Thymus (tissue), 11 donors: Measurements from ENCODE around the gene HYDIN. TPM values are rescaled to one million over a fixed set of nuclear protein-coding genes. Genes with fewer than 3 reads are reported as not detected.

Experiments
- DNase-seq, 9 donors: peaks; one replicate each; pipeline ENCODE4 v3.0.0-alpha.2; 2013; ENCODE audit warnings: low spot score in 9 of 9, low read depth in 6 of 9, missing footprints in 1 of 9
- H3K27ac ChIP-seq, 2 donors: one replicate each; pipeline ENCODE4 v1.5.1; 2013; ENCODE audit warnings: control low read depth in 1 of 2, low read depth in 1 of 2, low read length in 1 of 2, mild to moderate bottlenecking in 1 of 2, moderate library complexity in 1 of 2
- H3K27me3 ChIP-seq, 2 donors: one replicate each; pipeline ENCODE4 v1.5.1; 2013; ENCODE audit warnings: low read length in 1 of 2; ENCODE audit not compliant: control insufficient read depth in 2 of 2, insufficient read depth in 1 of 2
- H3K36me3 ChIP-seq, 2 donors: one replicate each; pipeline ENCODE4 v1.5.1; 2013; ENCODE audit warnings: low read length in 1 of 2, mild to moderate bottlenecking in 1 of 2, moderate library complexity in 1 of 2; ENCODE audit not compliant: control insufficient read depth in 2 of 2, insufficient read depth in 2 of 2
- H3K4me1 ChIP-seq, 2 donors: one replicate each; pipeline ENCODE4 v1.5.1; 2013; ENCODE audit warnings: low read length in 2 of 2; ENCODE audit not compliant: control insufficient read depth in 2 of 2, insufficient read depth in 2 of 2
- H3K4me3 ChIP-seq, 2 donors: one replicate each; pipeline ENCODE4 v1.5.1; 2013; ENCODE audit warnings: low read length in 2 of 2, control low read depth in 1 of 2, mild to moderate bottlenecking in 1 of 2
- H3K9me3 ChIP-seq, 2 donors: one replicate each; pipeline ENCODE4 v1.5.1; 2013; ENCODE audit warnings: low read length in 1 of 2, mild to moderate bottlenecking in 1 of 2; ENCODE audit not compliant: control insufficient read depth in 2 of 2, insufficient read depth in 1 of 2
- WGBS: extraction: QIAGEN DNeasy Blood & Tissue Kit; methylation state at CpG from one replicate; pipeline ENCODE4 v1.1.7; 2013; 5-methylcytosine and 5-hydroxymethylcytosine counted together
- polyA plus RNA-seq: library from polyadenylated mRNA; stranded (reverse); fragments of 200-250 nt; gene quantifications from one replicate; pipeline ENCODE4 v1.2.3, GENCODE V29; 2013
- total RNA-seq: library from RNA; stranded (reverse); fragments of 120-200 nt; gene quantifications from one replicate; pipeline ENCODE4 v1.2.4, GENCODE V29; 2013
- donor health status: healthy.

Gene HYDIN
- total and polyA plus RNA-seq, 2 donors, result 0.33 to 0.46 TPM

GRCh38 chr16:71205482-71206131 lies 24.9 kb downstream of the HYDIN start:
- no peak overlapping the region for H3K27ac ChIP-seq
- peaks cover 0 to 4% of the 10 kb centered on the region in 2 donors for H3K9me3 ChIP-seq
- no peak for DNase-seq
- no peak overlapping the region for H3K4me3 ChIP-seq
- H3K27me3 ChIP-seq, result no peaks in the 10 kb centered on the region
- no peaks in the 10 kb centered on the region for H3K4me1 ChIP-seq
- WGBS, result 86% methylated on average over 3 of the region's 3 CpGs
- no peaks in the 10 kb centered on the region for H3K36me3 ChIP-seq

- Histone ChIP-seq H3K4me3 (no peak overlapping the region), H3K4me1 (no peaks in the 10 kb centered on the region)
- WGBS, result 80% methylated on average over 2 of the region's 2 CpGs
Observed at GRCh38 chr16:71203631-71204030, 26.9 kb downstream of the HYDIN start.

DNA sequence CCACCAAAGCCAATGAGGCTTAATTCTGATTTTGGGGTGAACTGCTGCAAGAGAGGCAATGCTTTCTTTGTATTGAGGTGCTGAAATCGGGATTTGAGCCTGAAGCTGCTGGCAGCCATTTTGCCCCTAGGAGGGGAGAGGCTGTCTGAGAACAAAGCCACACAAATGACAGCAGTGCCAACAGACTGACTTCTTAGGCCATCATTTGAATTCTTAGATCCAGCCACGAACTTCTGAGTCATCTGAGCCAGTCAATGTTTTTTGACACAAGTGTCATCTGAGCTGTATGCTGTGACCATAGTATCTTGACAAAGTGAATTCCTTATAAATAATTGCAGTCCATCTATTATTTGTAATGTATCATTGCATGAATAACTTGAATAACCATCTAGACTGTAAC lies 29.0 kb downstream of the HYDIN start:
- Histone ChIP-seq H3K27ac (no peak overlapping the region), H3K9me3 (peaks cover 0 to 4% of the 10 kb centered on the region in 2 donors), H3K4me3 (no peak overlapping the region), H3K36me3 (no peaks in the 10 kb centered on the region), H3K4me1 (no peaks in the 10 kb centered on the region), H3K27me3 (no peaks in the 10 kb centered on the region)
- WGBS, result 43% methylated on average over 2 of the region's 2 CpGs
- DNase-seq, result no peak

More at GRCh38 chr16:71203631-71204030, 26.9 kb downstream of the HYDIN start:
- no peaks in the 10 kb centered on the region for H3K27me3 ChIP-seq
- no peak overlapping the region for H3K27ac ChIP-seq
- H3K9me3 ChIP-seq, result peaks cover 0 to 4% of the 10 kb centered on the region in 2 donors
- no peaks in the 10 kb centered on the region for H3K36me3 ChIP-seq
- no peak for DNase-seq

GRCh38 chr16:71201054-71201453 lies 29.5 kb downstream of the HYDIN start:
- Histone ChIP-seq H3K27ac (no peak overlapping the region), H3K36me3 (no peaks in the 10 kb centered on the region), H3K4me3 (no peak overlapping the region), H3K9me3 (peaks cover 0 to 4% of the 10 kb centered on the region in 2 donors), H3K27me3 (no peaks in the 10 kb centered on the region), H3K4me1 (no peaks in the 10 kb centered on the region)
- no peak for DNase-seq
- WGBS, result 87% methylated on average over 1 of the region's 1 CpG

DNA sequence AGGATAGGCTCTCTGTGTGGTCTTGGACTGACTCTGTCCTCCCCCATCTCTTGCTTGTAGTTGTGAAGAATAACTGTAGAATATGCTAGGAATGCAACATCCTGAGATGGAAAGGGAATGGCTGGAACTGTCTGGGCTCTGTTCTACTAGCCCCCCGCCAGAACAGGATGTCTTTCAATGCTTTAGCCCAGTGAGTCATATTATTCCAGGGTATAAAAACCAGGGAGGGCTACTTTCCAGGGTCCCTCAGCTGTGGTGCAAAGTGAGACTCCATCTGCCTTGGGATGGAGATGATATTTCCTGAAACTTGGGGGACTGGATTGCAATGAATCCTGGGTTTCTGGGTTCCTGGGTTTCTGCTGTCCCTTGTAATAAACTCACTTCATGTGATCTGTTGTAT lies 32.1 kb downstream of the HYDIN start:
- no peak overlapping the region for H3K4me3 ChIP-seq
- WGBS, result 81% methylated on average over 1 of the region's 1 CpG

DNA sequence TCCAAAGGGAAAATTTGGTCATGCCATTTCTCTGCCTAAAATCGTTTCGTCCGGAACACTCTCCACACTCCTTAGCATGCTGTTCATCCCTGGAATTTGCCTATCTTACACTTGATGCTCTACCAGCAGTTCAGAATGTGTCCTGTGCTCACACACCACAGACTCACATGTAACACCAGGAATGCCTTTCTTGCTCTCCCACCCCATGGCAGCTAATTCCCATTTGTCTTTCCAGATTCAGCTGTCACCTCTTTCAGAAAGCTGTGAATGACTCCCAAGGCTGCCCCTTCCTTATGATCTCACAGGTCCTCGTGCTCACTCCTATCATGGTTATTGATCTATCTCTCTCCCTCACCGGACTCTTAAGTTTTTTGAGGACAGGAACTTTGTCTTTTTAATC lies 38.1 kb downstream of the HYDIN start:
- H3K27ac ChIP-seq, result no peak overlapping the region
- DNase-seq, result no peak
- H3K4me3 ChIP-seq, result no peak overlapping the region
- no peaks in the 10 kb centered on the region for H3K27me3 ChIP-seq
- no peaks in the 10 kb centered on the region for H3K9me3 ChIP-seq
- WGBS, result 83% methylated on average over 5 of the region's 5 CpGs
- H3K36me3 ChIP-seq, result no peaks in the 10 kb centered on the region
- no peaks in the 10 kb centered on the region for H3K4me1 ChIP-seq

More for the DNA sequence above, 32.1 kb downstream of the HYDIN start:
- Histone ChIP-seq H3K4me1 (no peaks in the 10 kb centered on the region), H3K27me3 (no peaks in the 10 kb centered on the region), H3K9me3 (no peaks in the 10 kb centered on the region), H3K27ac (no peak overlapping the region), H3K36me3 (no peaks in the 10 kb centered on the region)
- DNase-seq, result no peak

DNA sequence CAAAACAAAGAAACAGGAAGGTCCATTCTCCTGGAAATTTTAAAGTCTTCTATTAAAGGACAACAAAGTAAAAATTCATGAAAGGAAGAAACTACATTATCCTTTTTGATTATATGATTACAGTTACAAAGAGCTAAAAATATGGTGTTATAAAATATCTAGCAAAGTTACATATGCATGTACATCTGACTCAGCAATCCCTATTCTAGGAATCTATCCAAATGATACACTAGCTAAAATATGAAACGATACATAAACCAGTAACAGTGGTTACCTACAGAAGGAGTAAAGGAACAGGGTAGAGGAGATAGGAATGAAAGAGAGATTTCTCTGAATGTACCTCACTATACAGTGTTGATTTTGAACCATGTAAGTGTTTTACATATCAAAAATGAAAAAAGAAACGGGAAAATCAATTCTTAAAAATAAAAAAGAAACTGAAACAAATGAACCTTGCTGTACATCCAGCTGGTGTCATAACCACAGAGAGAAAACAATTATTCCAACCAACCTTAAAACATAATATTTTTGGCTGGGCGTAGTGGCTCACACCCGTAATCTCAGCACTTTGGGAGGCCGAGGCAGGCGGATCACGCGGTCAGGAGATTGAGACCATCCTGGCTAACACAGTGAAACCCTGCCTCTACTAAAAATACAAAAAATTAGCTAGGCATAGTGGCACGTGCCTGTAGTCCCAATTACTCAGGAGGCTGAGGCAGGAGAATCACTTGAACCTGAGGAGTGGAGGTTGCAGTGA lies 41.4 kb downstream of the HYDIN start:
- 95% methylated on average over 9 of the region's 9 CpGs for WGBS
- DNase-seq, result no peak
- no peaks in the 10 kb centered on the region for H3K36me3 ChIP-seq
- no peaks in the 10 kb centered on the region for H3K9me3 ChIP-seq
- no peak overlapping the region for H3K27ac ChIP-seq
- no peaks in the 10 kb centered on the region for H3K4me1 ChIP-seq
- H3K4me3 ChIP-seq, result no peak overlapping the region
- no peaks in the 10 kb centered on the region for H3K27me3 ChIP-seq

GRCh38 chr16:71185347-71185746 lies 45.2 kb downstream of the HYDIN start:
- H3K27ac ChIP-seq, result no peak overlapping the region
- H3K27me3 ChIP-seq, result no peaks in the 10 kb centered on the region
- H3K9me3 ChIP-seq, result no peaks in the 10 kb centered on the region
- 88% methylated on average over 1 of the region's 1 CpG for WGBS
- H3K4me3 ChIP-seq, result no peak overlapping the region
- no peaks in the 10 kb centered on the region for H3K4me1 ChIP-seq
- H3K36me3 ChIP-seq, result no peaks in the 10 kb centered on the region
- no peak for DNase-seq

- no peak for DNase-seq
- no peaks in the 10 kb centered on the region for H3K27me3 ChIP-seq
- H3K4me3 ChIP-seq, result no peak overlapping the region
- no peaks in the 10 kb centered on the region for H3K9me3 ChIP-seq
- no peaks in the 10 kb centered on the region for H3K4me1 ChIP-seq
- no peak overlapping the region for H3K27ac ChIP-seq
- H3K36me3 ChIP-seq, result no peaks in the 10 kb centered on the region
- 96% methylated on average over 3 of the region's 3 CpGs for WGBS
Observed at GRCh38 chr16:71179569-71179968, 51.0 kb downstream of the HYDIN start.
